Middle frontal gyrus (tissue), 1 donor: ENCODE data around the gene TP53RK.
"Not testable (repeated sequence)": the region's sequence is repeated elsewhere in the genome, so short reads cannot be mapped to it uniquely, and the experiment has no call there.

Source experiments
- DNase-seq: peaks from one replicate; pipeline ENCODE4 v3.0.0-alpha.2; 2015; ENCODE audit warnings: low spot score; ENCODE audit errors: extremely low spot score

TP53RK gene

DNA sequence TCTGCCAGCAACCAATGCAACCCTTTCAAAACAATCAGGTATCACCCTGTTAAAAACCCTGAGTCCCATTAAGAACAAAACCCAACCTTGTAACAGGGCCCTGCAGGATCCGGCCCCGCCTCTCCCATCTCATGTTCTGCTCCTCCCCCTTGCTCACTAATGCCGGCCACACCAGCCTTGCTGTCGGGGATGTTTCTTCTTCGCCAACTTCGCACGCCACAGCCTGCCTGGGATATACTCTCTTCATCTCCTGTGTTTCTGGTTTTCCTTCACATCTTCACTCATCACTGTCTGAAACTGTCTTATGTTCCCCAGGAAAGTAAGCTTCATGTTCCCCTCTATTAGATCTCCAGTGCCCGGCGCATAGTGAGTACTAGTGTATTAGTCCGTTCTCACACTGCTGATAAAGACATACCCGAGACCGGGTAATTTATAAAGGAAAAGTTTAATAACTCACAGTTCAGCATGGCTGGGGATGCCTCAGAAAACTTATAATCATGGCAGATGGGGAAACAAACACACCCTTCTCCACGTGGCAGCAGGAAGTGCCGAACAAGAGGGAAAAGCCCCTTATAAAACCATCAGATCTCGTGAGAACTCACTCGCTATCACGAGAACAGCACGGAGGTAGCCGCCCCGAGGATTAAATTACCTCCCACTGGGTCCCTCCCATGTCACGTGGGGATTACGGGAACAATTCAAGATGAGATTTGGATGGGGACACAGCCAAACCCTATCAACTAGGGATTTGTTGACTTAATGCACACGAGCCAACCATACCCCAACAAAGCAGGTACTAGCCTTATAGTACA is 5.1 kb downstream of the TP53RK start:
- no peak for DNase-seq

- no peak for DNase-seq
These were observed 5.6 kb downstream of the TP53RK start for GRCh38 chr20:46683668-46683938.

DNA sequence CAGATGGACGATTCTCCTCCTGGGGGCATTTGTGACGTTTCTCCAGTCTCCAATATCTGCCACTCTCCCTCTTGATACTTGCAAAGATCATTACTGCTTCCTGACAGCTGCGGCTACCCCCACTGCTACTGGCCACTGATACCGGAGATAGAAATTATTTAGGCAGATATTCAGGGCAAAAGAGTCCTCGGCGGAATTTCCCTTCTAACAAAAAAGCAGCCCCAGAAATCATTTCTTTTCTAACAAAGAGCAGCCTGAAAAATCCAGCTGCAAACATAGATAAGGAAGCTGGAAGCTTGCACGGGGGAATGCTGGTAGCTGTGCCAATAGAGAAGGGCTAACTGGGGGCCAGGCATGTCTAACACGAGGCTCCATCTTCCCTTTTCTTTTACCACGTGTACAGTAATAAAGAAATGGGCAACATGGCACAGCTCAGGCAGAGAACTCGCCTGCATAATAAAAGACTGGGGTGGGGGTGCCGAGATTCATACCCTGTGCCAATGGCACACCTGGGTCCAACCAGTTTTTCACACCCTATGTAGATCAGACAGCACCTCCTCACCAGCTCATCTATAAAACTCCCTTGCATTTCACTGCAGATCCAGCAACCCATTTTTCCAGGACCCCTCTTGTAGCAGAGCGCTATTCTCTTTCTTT is 6.1 kb downstream of the TP53RK start:
- DNase-seq = no peak

DNA sequence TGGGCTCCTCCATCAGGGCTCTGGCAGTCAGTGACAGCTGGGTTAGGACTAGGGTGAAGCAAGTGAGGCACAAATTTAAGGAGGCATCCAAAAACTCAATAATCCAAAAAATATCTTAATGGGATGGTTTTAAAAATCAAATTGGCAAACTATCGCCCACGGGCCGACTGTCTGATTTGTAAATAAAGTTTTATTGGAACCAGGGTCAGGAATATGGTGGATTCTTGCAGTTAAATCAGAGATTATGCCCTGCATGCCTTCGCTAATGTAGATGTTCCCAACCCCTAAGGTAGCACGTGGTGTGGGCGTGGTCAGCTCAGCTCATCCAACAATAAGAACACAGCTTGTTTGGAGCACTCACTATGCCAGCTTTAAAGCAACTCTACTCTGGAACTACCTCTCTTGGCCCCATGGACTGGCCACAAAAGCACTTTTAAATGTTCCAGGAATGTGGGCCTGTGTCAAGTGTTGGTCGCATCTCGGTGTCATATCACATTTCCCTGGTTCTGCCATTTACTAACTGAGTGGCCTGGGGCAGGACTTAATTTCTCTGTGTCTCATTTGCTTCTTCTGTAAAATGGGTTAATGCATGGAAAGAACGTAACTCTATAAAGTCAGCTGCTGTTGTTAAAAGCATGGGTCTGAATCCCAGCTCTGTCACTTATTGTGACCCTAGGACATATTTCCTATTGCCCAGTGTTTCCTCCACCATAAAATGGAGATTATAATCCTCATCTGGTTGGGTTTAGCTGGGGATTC is 7.0 kb downstream of the TP53RK start:
- DNase-seq = no peak

DNA sequence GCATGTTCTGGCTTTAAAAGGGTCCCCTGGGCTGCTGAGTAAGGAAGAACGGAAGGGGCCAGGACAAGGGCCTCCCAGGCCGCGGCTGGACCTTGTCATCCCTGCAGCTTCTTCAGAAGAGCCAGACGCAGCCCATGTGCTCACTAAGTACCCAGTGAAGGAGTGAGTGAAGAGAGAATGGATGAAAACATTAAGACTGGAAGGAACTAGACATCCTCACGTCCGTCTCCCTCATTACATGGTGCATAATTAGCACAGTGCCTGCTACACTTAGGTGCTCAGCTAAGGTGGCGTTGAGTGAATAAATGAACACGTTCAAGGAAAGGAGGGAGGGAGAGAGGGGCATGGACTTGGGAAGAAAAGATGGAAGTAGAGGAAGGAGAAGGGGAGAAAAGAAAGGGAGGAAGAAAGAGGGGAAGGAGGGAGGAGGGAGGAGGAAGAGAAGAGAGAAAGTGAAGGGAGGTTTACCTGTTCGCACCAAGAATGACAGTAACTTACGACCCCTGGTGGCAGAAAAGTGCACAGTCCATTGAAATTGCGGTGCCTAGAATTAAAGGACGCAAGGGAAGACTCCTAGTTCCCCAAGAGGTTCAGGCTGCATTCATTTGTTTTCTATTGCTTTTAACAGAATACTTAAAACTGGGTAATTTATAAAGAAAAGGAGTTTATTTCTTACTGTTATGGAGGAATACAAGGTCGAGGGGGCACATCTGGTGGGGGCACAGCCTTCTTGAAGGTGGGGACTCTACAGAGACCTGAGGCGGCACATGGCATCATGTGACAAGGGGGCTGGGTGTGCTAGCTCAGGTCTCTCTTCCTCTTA is 8.0 kb downstream of the TP53RK start:
- peak; percentile 56 for DNase-seq

DNA sequence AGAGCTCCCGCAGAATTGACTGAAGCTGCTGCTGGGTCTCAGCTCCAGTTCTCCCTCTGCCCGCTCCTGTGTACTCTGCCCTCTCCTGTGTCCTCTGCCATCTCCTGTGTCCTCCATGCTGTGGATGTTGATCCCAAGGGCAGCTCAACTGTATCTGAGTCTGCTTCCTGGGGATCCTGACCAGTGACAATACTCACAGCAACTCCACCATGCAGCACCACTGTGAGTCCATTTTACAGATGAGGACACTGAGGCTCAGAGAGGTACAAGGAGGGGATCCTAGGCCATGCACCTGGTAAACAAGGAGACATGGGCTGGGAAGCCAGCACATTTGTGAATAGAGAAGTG is 8.6 kb downstream of the TP53RK start:
- DNase-seq = no peak

DNA sequence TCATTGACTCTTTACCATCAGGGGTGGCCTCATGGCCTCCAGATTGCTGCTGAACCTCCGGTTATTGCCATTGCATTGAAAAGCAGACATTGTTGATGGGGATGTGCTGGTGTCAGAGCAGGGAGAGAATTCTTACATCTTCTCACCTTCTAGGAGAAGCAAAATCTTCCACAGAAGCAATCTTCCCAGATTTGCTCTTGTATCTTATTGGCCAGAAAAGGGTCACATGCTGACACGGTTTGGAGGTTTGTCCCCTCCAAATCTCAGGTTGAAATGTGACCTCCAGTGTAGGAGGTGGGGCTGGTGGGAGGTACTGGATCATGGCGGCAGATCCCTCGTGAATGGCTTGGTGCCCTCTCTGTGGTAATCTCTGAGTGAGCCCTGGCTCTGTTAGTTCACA is 10.7 kb downstream of the TP53RK start:
- no peak for DNase-seq

DNA sequence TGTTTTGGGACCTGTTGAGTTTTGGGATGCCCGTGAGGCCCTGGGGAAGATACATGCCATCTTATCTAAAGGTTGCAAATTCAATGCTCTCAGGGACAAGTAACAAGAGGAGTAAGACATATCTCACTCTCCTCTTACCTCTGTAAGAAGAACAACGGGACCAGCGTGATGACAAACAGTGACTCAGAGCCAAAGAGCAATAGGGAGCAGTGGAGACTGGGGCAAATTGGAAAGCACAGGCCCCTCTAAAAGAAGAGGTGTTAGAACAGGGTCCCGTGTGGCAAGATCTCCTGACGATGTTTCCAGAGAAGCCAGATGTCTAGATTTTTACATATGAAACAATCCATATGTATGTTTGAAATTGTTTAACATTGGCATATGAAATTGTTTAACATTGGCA is 11.6 kb downstream of the TP53RK start:
- no peak for DNase-seq

GRCh38 chr20:46676649-46677316 is 12.5 kb downstream of the TP53RK start:
- DNase-seq = not testable (repeated sequence)

DNA sequence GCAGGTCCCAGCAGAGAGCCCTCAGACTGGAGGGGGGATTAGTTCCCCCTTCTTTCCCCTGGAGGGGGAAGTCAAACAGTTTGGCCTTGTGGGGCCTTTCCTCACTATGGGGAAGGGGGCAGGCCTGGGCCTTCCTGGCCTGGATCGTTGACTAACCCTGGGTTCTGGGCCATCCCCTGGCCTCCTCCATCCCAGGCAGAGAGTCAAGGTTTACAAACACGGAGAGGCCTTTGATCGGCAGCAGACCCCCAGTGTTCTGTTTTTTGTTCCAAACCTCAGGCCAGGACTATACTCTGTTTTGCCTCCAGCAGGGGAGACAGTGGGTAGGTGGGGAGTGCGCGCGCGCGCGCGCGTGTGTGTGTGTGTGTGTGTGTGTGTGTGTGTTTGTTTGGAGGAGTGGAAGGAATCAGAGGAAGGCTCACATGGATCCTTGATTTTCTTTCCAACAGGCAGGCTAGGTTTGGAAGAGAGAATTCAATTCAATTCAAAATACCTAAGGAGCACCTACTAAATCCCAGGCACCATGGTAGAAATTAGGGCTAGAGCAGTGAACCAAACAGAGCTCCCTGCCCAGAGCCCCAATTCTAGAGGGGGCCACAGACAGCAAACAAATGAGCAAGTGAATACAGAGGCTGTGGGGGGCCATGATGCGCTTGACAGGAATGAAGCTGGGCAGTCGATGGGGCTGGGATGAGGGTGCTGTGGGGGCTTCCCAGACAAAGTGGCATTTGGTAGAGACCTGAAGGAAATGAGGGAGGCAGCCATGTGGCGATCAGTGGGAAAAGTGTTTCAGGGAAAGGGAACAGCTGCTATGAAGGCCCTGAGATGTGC is 14.8 kb downstream of the TP53RK start:
- no peak for DNase-seq

GRCh38 chr20:46673394-46674252 is 15.6 kb downstream of the TP53RK start:
- DNase-seq = no peak

DNA sequence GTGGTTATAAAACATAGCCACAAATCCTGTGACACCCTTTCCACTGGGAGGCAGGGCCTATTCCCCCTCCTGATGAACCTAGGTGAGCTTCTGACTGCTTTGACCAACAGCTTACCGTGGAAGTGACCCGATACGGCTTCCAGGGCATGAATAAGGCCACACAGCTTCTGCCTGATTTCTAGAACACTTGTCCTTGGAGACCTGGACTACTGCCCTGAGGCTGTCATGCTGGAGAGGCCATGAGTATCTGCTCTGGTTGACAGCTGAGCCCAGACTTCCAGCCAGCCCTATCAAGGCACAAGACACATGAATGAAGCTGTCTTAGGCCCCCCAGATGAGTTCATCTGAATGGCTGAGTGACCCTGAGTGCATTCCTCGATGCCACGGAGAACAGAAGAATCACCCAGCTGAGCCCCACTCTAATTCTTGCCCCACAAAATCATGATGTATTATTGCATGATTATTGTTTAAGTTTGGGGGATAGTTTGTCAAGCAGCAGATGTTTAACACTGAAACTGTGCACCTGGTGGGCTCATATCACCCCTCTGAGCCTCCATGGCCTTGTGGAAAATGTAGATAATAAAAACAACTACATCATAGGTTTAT is 16.6 kb downstream of the TP53RK start:
- DNase-seq = no peak

GRCh38 chr20:46671866-46672542 is 17.2 kb downstream of the TP53RK start:
- no peak for DNase-seq

- DNase-seq = no peak
These were observed 18.4 kb downstream of the TP53RK start for GRCh38 chr20:46670585-46671584.

GRCh38 chr20:46670228-46670584 is 19.0 kb downstream of the TP53RK start:
- no peak for DNase-seq

- DNase-seq = no peak
These were observed 22.3 kb downstream of the TP53RK start for GRCh38 chr20:46666818-46667515.

DNA sequence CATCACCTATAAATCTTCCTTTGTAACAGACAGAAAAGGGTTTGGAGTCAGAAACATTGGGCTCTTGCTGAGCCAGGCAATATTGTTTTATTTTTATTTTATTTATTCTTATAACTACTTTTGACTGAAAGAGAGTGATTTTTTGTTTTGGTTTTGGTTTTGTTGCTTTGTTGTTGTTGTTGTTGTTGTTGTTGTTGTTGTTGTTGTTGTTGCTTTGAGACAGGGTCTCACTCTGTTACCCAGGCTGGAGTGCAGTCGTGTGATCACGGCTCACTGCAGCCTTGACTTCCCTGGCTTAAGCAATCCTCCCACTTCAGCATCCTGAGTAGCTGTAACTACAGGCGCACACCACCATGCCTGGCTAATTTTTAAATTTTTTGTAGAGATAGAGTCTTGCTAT is 22.9 kb downstream of the TP53RK start:
- no peak for DNase-seq
